Spleen (tissue), 7 donors: ENCODE data around the gene HNRNPK.

Experiments used
- CTCF ChIP-seq, 11 experiments: fragments of 200-600 bp in 7 of 11; fragments of 450-650 bp in 4 of 11; sonication (generic) in 4 of 11; IDR thresholded peaks in 8 of 11; conservative IDR thresholded peaks in 3 of 11; 1 replicate in 7 of 11; 2 replicates in 4 of 11; pipeline versions ENCODE4 v1.4.0 to v1.8.0; 2016 to 2021; ENCODE audit warnings: antibody characterized with exemption in 11 of 11, inconsistent platforms in 4 of 11, mild to moderate bottlenecking in 1 of 11
- POLR2A ChIP-seq, 3 donors: fragments of 450-650 bp; IDR thresholded peaks; one replicate each; pipeline ENCODE4 v1.5.1; 2017; ENCODE audit warnings: antibody characterized with exemption in 3 of 3, mild to moderate bottlenecking in 1 of 3
- donor health status: DM: no; HTN: no; CAD: no; lungs with moderate emphysema.
- donor health status: DM: no; HTN: no; CAD: no.
- donor health status: DM: no; HTN: no; CAD: no.

GRCh38 chr9:83966209-83966582 lies 13.8 kb downstream of the HNRNPK start:
- TF ChIP-seq CTCF (IDR thresholded peaks at IDR 0.05 in 8 of 11, conservative IDR thresholded peaks at IDR 0.05 in 3 of 11) (no peak), POLR2A (IDR thresholded peaks at IDR 0.05) (no peak)
